H7 (cell line): ENCODE measurements around the gene ZBTB34. TPM values are rescaled to one million over a fixed set of nuclear protein-coding genes. Genes with fewer than 3 reads are reported as not detected.

Experiments
- DNase-seq: peaks from one replicate; pipeline ENCODE4 v3.0.0; 2012
- H3K27me3 ChIP-seq: 2 replicates; pipeline ENCODE4 v1.6.0; 2011; ENCODE audit warnings: mild to moderate bottlenecking, low read length; ENCODE audit not compliant: control insufficient read depth, insufficient read depth
- H3K36me3 ChIP-seq: replicated peaks from 2 replicates; pipeline ENCODE4 v1.5.1; 2011; ENCODE audit warnings: low read length; ENCODE audit not compliant: control insufficient read depth, insufficient read depth
- H3K4me3 ChIP-seq: 2 replicates; pipeline ENCODE4 v1.5.1; 2011; ENCODE audit warnings: low read depth, mild to moderate bottlenecking, control low read depth, low read length, moderate library complexity; ENCODE audit not compliant: insufficient read depth
- total RNA-seq: library from RNA; depleted of rRNA; stranded (reverse); fragments of >200 nt; shearing (Covaris generic); gene quantifications from 2 replicates; pipeline ENCODE4 v1.2.3, GENCODE V29; 2014

The ZBTB34 gene
- total RNA-seq, 1 experiment from 2014 or later = 11.2 TPM

DNA sequence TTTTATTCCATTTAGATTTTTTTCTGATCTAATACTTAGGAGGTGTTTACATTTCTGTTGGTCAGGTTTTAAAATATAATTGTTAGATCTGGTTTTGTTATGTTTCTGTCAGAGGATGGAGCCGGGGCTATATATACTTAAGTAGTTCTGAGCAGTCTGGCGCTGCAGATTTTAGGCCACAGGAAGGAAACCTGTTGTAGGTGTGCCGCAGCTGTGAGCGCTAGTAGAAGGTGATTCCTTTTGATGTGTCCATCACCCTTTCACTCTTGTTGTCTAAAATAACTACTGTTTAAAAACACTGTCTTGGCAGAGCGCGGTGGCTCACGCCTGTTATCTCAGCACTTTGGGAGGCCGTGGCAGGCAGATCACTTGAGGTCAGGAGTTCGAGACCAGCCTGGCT lies 17.0 kb downstream of the ZBTB34 start:
- DNase-seq = no peak
- Histone ChIP-seq H3K36me3 (peaks cover 8% of the 10 kb centered on the region), H3K27me3 (no peaks in the 10 kb centered on the region), H3K4me3 (no peak overlapping the region)

DNA sequence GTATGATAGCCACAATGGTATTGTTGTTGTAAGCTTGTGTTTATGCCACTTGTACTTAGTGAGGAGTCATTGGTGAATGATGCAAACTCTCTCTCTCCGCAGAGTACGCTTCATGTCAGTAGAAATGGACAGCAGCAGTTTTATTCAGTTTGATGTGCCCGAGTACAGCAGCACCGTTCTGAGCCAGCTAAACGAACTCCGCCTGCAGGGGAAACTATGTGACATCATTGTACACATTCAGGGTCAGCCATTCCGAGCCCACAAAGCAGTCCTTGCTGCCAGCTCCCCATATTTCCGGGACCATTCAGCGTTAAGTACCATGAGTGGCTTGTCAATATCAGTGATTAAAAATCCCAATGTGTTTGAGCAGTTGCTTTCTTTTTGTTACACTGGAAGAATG lies 18.8 kb downstream of the ZBTB34 start:
- DNase-seq = no peak
- Histone ChIP-seq H3K27me3 (no peaks in the 10 kb centered on the region), H3K36me3 (peaks cover 8% of the 10 kb centered on the region), H3K4me3 (no peak overlapping the region)

DNA sequence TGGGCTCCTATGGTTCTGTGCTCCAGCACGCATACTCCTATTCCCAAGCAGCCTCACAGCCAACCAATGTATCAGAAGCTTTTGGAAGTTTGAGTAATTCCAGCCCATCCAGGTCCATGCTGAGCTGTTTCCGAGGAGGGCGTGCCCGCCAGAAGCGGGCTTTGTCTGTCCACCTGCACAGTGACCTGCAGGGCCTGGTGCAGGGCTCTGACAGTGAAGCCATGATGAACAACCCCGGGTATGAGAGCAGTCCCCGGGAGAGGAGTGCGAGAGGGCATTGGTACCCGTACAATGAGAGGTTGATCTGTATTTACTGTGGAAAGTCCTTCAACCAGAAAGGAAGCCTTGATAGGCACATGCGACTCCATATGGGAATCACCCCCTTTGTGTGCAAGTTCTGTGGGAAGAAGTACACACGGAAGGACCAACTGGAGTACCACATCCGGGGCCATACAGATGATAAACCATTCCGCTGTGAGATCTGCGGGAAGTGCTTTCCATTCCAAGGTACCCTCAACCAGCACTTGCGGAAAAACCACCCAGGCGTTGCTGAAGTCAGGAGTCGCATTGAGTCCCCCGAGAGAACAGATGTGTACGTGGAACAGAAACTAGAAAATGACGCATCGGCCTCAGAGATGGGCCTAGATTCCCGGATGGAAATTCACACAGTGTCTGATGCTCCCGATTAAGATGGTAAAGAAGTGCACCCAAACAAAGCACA lies 19.9 kb downstream of the ZBTB34 start:
- Histone ChIP-seq H3K36me3 (peaks cover 8% of the 10 kb centered on the region), H3K4me3 (no peak overlapping the region), H3K27me3 (no peaks in the 10 kb centered on the region)
- DNase-seq = no peak

DNA sequence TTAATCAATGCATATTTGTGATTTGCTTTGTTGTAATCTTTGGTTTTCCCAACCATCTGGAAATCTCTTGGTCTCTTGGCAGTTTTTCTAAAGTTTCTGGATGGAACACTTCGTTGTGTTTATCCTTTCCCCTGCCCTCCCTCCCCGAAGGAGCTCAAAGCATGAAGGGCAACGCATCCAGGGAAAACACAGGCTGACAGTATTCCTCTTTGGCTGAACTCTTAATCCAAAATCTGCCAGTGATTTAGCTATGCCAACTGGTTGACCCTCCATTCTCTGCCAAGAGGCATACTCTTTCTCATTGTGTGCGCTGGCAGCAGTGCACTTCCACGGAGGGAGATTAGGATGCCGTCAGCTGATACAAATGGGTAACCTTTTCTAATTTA lies 20.5 kb downstream of the ZBTB34 start:
- Histone ChIP-seq H3K4me3 (no peak overlapping the region), H3K27me3 (no peaks in the 10 kb centered on the region), H3K36me3 (peaks cover 8% of the 10 kb centered on the region)
- DNase-seq = no peak

DNA sequence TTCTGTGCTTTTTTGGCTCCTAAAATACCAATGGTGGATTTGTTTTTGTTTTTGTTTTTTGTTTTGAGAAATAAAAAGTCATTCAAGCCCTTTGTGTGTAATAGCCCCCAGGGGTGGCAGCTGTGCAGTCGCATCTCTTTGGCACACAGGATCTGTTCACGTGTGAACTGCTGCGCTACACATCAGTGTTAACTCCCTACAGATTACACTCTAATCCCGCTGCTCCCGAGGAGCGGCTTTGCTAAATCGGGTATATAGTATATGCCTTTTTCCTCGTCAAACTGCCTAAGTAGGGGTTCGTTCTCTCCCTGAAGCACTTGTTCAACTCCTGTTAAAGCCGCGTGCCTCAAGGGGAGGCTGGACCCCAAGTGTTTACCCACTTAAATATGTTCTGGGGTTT lies 22.3 kb downstream of the ZBTB34 start:
- Histone ChIP-seq H3K27me3 (no peaks in the 10 kb centered on the region), H3K36me3 (peaks cover 8% of the 10 kb centered on the region), H3K4me3 (no peak overlapping the region)
- DNase-seq = no peak

DNA sequence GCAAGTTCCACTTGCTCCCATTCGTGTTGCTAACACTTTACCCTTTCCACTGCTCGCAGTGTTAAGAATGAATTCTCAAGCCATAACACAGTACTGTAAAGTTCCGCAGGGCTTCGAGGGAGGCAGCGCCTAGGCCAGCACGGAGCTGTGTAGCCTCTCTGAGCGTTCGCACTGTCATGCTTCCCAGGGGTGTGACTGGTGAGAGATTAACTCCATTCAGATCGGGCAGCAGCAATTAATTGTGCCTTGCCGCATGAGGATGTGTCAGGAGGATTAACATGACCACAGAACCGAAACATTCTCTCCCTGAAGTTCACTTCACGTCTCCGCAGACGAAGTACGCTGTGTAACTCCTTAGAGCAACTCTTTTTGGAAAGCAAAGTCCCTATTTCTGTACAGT lies 23.2 kb downstream of the ZBTB34 start:
- Histone ChIP-seq H3K4me3 (no peak overlapping the region), H3K27me3 (no peaks in the 10 kb centered on the region), H3K36me3 (peaks cover 8% of the 10 kb centered on the region)
- no peak for DNase-seq

DNA sequence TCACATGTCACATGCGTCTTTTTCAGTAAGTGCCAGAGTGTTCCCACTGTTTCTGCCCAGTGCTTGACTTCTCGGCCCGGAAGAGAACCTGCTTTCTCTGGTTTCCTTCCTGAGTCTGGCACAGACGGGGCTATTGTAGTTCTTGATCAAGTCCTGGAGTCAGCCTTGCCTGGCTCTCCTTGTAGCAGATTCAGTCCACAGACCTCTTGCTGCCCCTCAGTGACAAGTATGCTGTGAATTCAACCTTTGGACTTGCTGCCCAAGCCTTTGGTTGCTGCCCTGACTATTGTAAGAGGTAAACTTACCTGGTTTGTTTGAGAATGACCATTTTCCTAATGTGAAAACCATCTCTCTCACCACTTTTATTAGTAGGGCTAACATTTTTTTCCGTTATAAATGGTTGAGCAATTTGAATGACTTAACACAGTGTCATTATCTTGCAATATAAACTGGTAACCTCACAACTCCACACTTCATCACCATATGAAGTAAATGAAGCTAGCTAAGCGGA lies 24.7 kb downstream of the ZBTB34 start:
- H3K4me3 ChIP-seq = no peak overlapping the region
- DNase-seq = no peak
- H3K27me3 ChIP-seq = no peaks in the 10 kb centered on the region
- peaks cover 5% of the 10 kb centered on the region for H3K36me3 ChIP-seq

DNA sequence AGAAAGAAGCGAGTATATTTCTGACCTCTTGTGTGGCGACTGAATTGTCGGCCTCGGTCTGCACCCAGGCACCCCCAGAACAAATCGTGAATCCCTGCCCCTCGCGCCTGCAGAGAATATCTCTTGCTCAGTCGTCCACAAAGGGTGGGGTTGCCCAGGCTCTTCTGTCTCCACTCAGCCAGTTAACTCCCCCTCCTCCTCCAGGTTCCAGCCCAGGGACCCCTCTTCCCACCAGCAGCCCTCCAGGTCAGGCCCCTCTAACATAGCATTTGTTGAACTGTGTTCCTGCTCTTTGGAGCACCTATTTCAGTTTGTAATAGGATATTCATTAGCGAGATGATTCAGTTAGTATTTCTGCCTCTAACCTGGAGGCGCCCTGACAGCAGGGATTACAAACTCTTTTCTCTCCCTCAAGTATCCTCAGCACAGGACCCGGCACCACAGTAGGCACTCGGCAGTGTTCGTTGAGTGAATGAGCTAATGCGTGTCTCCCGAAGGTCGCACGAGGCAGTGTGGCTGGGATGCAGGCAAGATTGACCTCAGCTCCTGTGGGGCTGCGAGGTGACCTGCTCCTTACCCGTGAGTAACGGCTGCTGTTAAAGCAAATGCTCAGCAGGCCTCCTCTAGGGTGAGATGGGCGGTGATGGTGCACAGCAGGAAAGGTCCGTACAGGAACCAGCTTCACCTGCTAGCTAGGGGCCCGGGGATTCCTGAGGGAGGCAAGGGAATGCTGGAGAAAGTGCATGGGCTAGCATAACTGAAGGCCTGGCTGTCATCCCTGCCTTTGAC lies 25.8 kb downstream of the ZBTB34 start:
- Histone ChIP-seq H3K27me3 (no peaks in the 10 kb centered on the region), H3K36me3 (no peaks in the 10 kb centered on the region), H3K4me3 (no peak overlapping the region)
- peak; percentile 62 for DNase-seq

DNA sequence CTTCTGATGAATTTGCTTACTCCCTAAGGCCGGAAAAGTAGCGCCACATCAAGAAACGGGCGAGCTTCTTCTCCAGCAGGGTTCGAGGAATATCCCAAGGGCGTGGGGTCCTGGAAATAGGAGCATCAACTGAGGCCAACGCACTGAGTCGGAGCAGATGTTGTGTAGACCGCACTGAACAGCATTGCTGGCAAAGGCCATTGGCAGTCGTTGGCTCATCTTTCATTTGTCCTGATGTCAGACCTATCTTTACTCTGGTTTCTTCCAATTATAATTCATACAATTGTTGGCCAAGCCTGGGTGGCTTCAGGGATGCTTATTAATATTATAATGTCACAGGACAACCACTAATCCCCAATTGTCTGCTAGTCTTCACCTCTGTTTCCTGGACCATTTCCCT lies 26.5 kb downstream of the ZBTB34 start:
- H3K36me3 ChIP-seq = no peaks in the 10 kb centered on the region
- DNase-seq = no peak
- no peaks in the 10 kb centered on the region for H3K27me3 ChIP-seq
- H3K4me3 ChIP-seq = no peak overlapping the region

DNA sequence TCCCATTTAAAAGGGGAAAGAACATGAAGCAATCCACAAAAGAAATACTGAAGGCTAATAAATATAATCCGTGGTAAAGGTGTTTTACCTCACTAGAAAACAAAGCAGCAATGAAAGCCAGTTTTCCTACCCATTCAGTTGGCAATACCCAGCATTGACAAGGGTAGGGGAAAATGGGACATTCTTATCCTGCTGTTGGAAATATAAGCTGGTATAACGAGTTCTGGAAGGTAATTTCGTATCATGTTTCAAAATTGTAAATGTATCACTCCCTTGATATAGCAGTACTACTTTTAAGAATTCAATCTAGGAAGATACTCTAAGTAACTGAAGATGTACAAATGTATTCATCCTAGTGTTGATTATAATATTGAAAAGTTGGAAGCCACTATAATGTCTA lies 31.2 kb downstream of the ZBTB34 start:
- H3K27me3 ChIP-seq = no peaks in the 10 kb centered on the region
- no peak overlapping the region for H3K4me3 ChIP-seq
- DNase-seq = no peak
- no peaks in the 10 kb centered on the region for H3K36me3 ChIP-seq

DNA sequence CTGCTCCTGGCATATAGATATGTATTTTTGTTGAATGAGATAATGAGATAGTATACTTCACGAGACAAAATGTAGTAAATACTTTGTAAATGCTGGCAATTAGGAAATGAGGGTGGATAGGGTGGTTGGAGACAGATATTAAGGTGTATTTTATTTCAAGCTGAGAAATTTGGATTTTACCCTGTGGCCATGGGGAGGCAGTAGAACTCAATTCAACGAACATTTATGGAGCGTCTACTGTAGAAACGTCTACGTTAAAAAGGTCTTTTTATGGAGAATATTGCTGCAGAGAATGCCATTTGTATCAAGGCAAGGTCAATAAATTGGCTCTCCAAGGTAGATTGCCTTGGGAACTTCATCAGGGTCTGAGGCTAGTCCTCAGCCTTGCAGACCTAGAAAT lies 32.6 kb downstream of the ZBTB34 start:
- Histone ChIP-seq H3K27me3 (no peaks in the 10 kb centered on the region), H3K36me3 (no peaks in the 10 kb centered on the region), H3K4me3 (no peak overlapping the region)
- peak; percentile 62 for DNase-seq

DNA sequence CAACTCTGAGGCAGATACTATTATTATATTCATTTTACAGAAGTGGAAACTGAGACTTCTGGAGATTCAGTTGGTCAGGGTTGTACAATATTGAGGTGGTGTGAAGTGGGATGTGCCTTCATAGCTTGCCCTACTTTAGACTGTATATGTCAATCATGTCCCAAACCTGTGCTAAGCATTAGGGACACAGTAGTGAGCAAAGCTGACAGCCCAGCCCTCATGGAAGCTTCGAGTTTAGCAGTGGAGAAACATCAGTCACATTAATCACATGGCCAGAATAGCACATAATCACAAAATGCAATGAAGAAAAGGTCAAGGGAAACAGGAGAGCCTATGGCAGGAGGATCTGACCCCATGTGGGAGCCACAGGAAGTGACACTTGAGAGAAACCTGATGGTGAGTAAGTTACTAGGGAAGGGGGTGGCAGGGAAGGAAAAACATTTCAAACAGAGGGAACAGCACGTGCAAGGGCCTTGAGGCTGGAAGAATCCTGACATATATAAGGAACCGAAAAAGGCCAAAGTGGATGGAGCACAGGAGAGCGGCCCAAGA lies 33.7 kb downstream of the ZBTB34 start:
- no peak for DNase-seq
- Histone ChIP-seq H3K36me3 (no peaks in the 10 kb centered on the region), H3K4me3 (no peak overlapping the region), H3K27me3 (no peaks in the 10 kb centered on the region)

DNA sequence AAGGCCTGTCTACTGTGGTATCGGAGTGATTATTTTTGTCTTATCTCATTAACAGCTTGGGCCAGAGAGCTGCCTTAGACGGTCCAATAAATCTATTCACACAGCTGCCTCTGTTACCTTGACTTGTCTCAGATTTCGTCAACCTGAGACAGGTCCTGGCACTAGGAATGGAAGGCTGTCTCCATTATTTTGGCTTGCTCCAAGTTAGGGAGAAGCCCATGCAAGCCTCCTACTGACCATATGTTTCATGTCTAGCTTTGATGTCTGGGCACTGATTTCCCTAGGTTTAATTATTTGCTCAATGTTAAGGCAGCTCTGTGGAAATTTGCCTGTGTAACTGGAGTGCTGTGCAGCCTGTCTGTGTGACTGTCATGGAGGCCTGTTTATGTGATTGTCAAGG lies 41.8 kb downstream of the ZBTB34 start:
- DNase-seq = no peak
- no peak overlapping the region for H3K4me3 ChIP-seq
- H3K36me3 ChIP-seq = no peaks in the 10 kb centered on the region
- H3K27me3 ChIP-seq = no peaks in the 10 kb centered on the region

DNA sequence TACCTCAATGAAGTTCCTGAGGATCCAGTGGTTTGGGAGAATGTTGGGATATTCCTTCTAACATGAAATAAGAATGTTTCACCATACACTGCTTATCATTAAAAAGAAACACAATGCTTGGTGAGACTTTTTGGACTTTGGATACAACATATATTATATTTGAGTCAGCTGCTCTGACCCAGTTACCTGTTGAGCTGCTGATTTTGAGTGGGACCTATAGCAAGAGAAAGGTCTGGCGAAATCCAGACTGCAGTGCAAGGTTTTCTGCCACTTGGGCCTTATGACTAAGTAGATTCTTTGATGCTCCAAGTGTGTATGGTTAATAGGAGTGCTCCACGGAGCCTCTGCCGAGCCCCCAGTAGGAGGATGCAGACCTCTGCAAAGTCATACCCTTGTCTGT lies 44.1 kb downstream of the ZBTB34 start:
- no peak overlapping the region for H3K4me3 ChIP-seq
- DNase-seq = no peak
- no peaks in the 10 kb centered on the region for H3K27me3 ChIP-seq
- H3K36me3 ChIP-seq = no peaks in the 10 kb centered on the region

DNA sequence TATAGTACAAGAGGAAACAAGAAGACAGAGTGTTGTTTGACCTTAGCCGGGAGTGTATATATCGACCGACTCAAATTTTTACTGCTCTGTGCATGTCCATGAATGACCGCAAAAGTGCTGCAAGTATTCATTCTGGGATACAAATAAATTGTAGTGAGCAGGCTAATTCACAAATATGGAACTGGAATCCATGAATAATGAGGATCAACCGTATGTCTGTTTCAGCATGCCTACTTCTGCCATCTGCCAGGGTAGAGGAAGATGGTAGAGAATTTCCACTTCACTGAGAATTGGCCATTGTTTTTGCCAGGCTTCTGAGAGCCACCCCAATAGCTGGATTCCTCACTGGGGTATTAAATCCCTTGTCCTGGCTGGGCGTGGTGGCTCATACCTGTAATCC lies 45.7 kb downstream of the ZBTB34 start:
- Histone ChIP-seq H3K27me3 (no peaks in the 10 kb centered on the region), H3K36me3 (no peaks in the 10 kb centered on the region), H3K4me3 (no peak overlapping the region)
- no peak for DNase-seq
